HepG2 (cell line): ENCODE measurements around the gene DUS1L. TPM values are rescaled to one million over a fixed set of nuclear protein-coding genes. Genes with fewer than 3 reads are reported as not detected.

Experiments
- AGO1 ChIP-seq: fragments of 200-400 bp; formaldehyde crosslinking; IDR thresholded peaks from 2 replicates; pipeline ENCODE4 v1.6.1; 2017; ENCODE audit warnings: mild to moderate bottlenecking, low read depth, low read length, moderate library complexity; ENCODE audit not compliant: poor library complexity, severe bottlenecking
- AHDC1 ChIP-seq: sonication (generic); formaldehyde crosslinking; IDR thresholded peaks from 2 replicates; pipeline ENCODE4 v1.5.1; 2020; ENCODE audit warnings: mild to moderate bottlenecking, missing genetic modification reagents, borderline replicate concordance
- ELK4 ChIP-seq: sonication (generic); formaldehyde crosslinking; IDR thresholded peaks from 2 replicates; pipeline ENCODE4 v1.9.0; 2021; ENCODE audit warnings: missing genetic modification reagents, borderline replicate concordance
- JDP2 ChIP-seq: sonication (generic); formaldehyde crosslinking; IDR thresholded peaks from 2 replicates; pipeline ENCODE4 v1.8.1; 2022; ENCODE audit warnings: missing genetic modification reagents, borderline replicate concordance
- MXI1 ChIP-seq: IDR thresholded peaks from 3 replicates; pipeline ENCODE4 v1.6.1; 2012; ENCODE audit warnings: low read depth, low read length, inconsistent platforms, borderline replicate concordance
- TBP ChIP-seq: sonication (generic); formaldehyde crosslinking; IDR thresholded peaks from 2 replicates; pipeline ENCODE4 v1.5.0; 2020; ENCODE audit warnings: missing genetic modification reagents
- ZNF12 ChIP-seq: sonication (generic); formaldehyde crosslinking; IDR thresholded peaks from 2 replicates; pipeline ENCODE4 v1.5.0; 2020; ENCODE audit warnings: missing genetic modification reagents
- ZNF207 ChIP-seq: fragments of 450-650 bp; IDR thresholded peaks from 2 replicates; pipeline ENCODE4 v1.6.1; 2016; ENCODE audit warnings: antibody characterized with exemption, borderline replicate concordance
- ZNF639 ChIP-seq: conservative IDR thresholded peaks from 2 replicates; pipeline ENCODE4 v1.6.1; 2018; ENCODE audit warnings: missing genetic modification reagents
- ZNF75D ChIP-seq: sonication (generic); formaldehyde crosslinking; IDR thresholded peaks from 2 replicates; pipeline ENCODE4 v1.8.1; 2023; ENCODE audit warnings: missing genetic modification reagents, mild to moderate bottlenecking, borderline replicate concordance
- ZNF883 ChIP-seq: sonication (generic); formaldehyde crosslinking; IDR thresholded peaks from 2 replicates; pipeline ENCODE4 v1.5.1; 2020; ENCODE audit warnings: mild to moderate bottlenecking, missing genetic modification reagents; ENCODE audit errors: not compliant biosample characterization
- ZSCAN31 ChIP-seq: sonication (generic); formaldehyde crosslinking; IDR thresholded peaks from 2 replicates; pipeline ENCODE4 v1.5.0; 2020; ENCODE audit warnings: low read depth, mild to moderate bottlenecking, missing genetic modification reagents
- polyA plus RNA-seq, 8 experiments: library from polyadenylated mRNA; depleted of rRNA in 3 of 8; stranded (reverse) in 7 of 8; unstranded in 1 of 8; fragments of >200 nt; fragmentation: Illumina TruSeq in 4 of 8; extraction: Trizol in 4 of 8; gene quantifications; 2 replicates each; pipeline versions ENCODE4 v1.2.1 to v1.2.3, GENCODE V29; 2011 to 2016; ENCODE audit warnings: low read depth in 4 of 8, missing spikeins in 1 of 8, mixed read lengths in 1 of 8; ENCODE audit not compliant: insufficient read depth in 1 of 8
- total RNA-seq, 5 experiments: library from RNA; depleted of rRNA; stranded (reverse); fragments of >200 nt; fragmentation: Illumina TruSeq; extraction: Trizol; gene quantifications; 2 replicates each; pipeline ENCODE4 v1.2.3, GENCODE V29; 2016; ENCODE audit warnings: low read depth in 1 of 5
- TF ChIP-seq, protein P1 (sequence below): sonication (generic); formaldehyde crosslinking; IDR thresholded peaks from 2 replicates; pipeline ENCODE4 v1.4.0; 2020; ENCODE audit warnings: missing genetic modification reagents, borderline replicate concordance
- TF ChIP-seq, protein P2 (sequence below): IDR thresholded peaks from 2 replicates; pipeline ENCODE4 v1.6.1; 2012; ENCODE audit warnings: inconsistent platforms
- TF ChIP-seq, protein P3 (sequence below): IDR thresholded peaks from 2 replicates; pipeline ENCODE4 v1.6.1; 2016; ENCODE audit warnings: mild to moderate bottlenecking

Gene DUS1L
- total and polyA plus RNA-seq, 2 of the 13 experiments (the other 11 are each of a cell fraction or from before 2014, with no cell fraction given): 81.0 to 109 TPM

- TF ChIP-seq AHDC1 (CRISPR knock-in tag): no peak
- TF ChIP-seq TBP (CRISPR knock-in tag): no peak; the same call in 1 of the 2 replicates
- peak; percentile 24; the same call in 1 of the 2 replicates for TF ChIP-seq ZNF639 (CRISPR knock-in tag)
- no peak for TF ChIP-seq ZNF75D (CRISPR knock-in tag)
- peak; percentile 97 for TF ChIP-seq AGO1
- TF ChIP-seq MXI1: peak; percentile 51; the same call in 1 of the 3 replicates
- TF ChIP-seq, protein P1, sequence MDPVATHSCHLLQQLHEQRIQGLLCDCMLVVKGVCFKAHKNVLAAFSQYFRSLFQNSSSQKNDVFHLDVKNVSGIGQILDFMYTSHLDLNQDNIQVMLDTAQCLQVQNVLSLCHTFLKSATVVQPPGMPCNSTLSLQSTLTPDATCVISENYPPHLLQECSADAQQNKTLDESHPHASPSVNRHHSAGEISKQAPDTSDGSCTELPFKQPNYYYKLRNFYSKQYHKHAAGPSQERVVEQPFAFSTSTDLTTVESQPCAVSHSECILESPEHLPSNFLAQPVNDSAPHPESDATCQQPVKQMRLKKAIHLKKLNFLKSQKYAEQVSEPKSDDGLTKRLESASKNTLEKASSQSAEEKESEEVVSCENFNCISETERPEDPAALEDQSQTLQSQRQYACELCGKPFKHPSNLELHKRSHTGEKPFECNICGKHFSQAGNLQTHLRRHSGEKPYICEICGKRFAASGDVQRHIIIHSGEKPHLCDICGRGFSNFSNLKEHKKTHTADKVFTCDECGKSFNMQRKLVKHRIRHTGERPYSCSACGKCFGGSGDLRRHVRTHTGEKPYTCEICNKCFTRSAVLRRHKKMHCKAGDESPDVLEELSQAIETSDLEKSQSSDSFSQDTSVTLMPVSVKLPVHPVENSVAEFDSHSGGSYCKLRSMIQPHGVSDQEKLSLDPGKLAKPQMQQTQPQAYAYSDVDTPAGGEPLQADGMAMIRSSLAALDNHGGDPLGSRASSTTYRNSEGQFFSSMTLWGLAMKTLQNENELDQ (CRISPR knock-in tag): peak; percentile 56; the same call in 1 of the 2 replicates
- no peak for TF ChIP-seq ZNF883 (CRISPR knock-in tag)
- TF ChIP-seq JDP2 (CRISPR knock-in tag): no peak
- TF ChIP-seq, protein P2, sequence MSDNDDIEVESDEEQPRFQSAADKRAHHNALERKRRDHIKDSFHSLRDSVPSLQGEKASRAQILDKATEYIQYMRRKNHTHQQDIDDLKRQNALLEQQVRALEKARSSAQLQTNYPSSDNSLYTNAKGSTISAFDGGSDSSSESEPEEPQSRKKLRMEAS: peak; percentile 54
- TF ChIP-seq, protein P3, sequence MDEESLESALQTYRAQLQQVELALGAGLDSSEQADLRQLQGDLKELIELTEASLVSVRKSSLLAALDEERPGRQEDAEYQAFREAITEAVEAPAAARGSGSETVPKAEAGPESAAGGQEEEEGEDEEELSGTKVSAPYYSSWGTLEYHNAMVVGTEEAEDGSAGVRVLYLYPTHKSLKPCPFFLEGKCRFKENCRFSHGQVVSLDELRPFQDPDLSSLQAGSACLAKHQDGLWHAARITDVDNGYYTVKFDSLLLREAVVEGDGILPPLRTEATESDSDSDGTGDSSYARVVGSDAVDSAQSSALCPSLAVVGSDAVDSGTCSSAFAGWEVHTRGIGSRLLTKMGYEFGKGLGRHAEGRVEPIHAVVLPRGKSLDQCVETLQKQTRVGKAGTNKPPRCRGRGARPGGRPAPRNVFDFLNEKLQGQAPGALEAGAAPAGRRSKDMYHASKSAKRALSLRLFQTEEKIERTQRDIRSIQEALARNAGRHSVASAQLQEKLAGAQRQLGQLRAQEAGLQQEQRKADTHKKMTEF (CRISPR knock-in tag): peak; percentile 85; the same call in 1 of the 2 replicates
- peak; percentile 73; the same call in 1 of the 2 replicates for TF ChIP-seq ZNF12 (CRISPR knock-in tag)
- TF ChIP-seq ELK4: peak; percentile 54; the same call in 1 of the 2 replicates
- TF ChIP-seq ZNF207: no peak
- TF ChIP-seq ZSCAN31 (CRISPR knock-in tag): peak; percentile 72; the same call in 1 of the 2 replicates
Observed at GRCh38 chr17:82021107-82021899, 44.3 kb downstream of the DUS1L start (continued).
